ENCODE data around the gene TATDN3.
"Not testable (repeated sequence)": the region's sequence is repeated elsewhere in the genome, so short reads cannot be mapped to it uniquely, and the experiment has no call there.

TATDN3 gene

GRCh38 chr1:212860713-212861581 is 69.3 kb downstream of the TATDN3 start:
- no peak for TF ChIP-seq CTCF (IDR thresholded peaks at IDR 0.05; ENCODE audit: control insufficient read depth, insufficient read depth, low read depth, low read length, missing control alignments)
- no peak for DNase-seq (ENCODE audit: low read depth)

GRCh38 chr1:212862111-212862690 is 70.5 kb downstream of the TATDN3 start:
- no peak for TF ChIP-seq CTCF (IDR thresholded peaks at IDR 0.05; ENCODE audit: control insufficient read depth, insufficient read depth, low read depth, low read length, missing control alignments)
- no peak for DNase-seq (ENCODE audit: low read depth)
- H3K4me3 ChIP-seq (ENCODE audit: control insufficient read depth, low read depth, low read length) = no peak overlapping the region

More at GRCh38 chr1:212860713-212861581, 69.3 kb downstream of the TATDN3 start:
- no peak overlapping the region for H3K4me3 ChIP-seq (ENCODE audit: control insufficient read depth, low read depth, low read length)

DNA sequence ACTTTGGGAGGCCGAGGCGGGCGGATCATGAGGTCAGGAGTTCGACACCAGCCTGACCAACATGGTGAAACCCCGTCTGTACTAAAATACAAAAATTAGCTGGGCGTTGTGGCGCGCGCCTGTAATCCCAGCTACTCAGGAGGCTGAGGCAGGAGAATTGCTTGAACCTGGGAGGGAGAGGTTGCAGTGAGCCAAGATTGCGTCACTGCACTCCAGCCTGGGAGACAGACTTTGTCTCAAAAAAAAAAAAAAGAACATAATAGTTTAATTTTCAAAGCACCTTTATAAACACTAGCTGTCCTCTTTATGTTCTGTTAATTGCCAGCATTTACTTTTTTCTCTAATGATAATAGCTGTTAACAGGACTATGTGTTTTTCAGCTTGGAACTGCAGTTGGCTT is 71.7 kb downstream of the TATDN3 start:
- not testable (repeated sequence) for H3K4me3 ChIP-seq (ENCODE audit: control insufficient read depth, low read depth, low read length); DNase-seq (ENCODE audit: low read depth)

DNA sequence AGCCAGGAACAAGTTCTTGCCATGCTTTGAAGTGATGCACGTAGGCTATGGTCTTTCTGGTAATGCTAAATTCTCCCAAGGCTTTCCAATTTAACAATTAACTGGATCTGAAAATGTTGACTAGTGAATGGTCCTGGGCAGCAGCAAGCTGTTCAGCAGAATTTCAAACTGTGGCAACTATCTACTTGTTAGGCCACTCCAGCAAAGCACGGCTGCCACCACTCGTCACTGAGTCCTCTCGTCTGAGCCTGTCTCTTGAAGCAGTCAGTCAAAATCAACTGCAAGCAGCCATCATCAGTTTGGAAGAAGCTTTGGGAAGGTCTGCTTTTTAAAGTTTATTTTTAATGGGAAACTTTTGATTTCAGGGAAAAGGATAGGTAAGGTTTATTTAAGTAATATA is 72.5 kb downstream of the TATDN3 start:
- TF ChIP-seq CTCF (IDR thresholded peaks at IDR 0.05; ENCODE audit: control insufficient read depth, insufficient read depth, low read depth, low read length, missing control alignments) = no peak
- no peak overlapping the region for H3K4me3 ChIP-seq (ENCODE audit: control insufficient read depth, low read depth, low read length)
- DNase-seq (ENCODE audit: low read depth) = no peak

All from AG09309 (cell line).